ENCODE measurements around the gene SLC29A1. TPM values are rescaled to one million over a fixed set of nuclear protein-coding genes. Genes with fewer than 3 reads are reported as not detected.
A peak's percentile ranks its signal among the peaks of the same experiment; 100 is the strongest.

The SLC29A1 gene
- total and polyA plus RNA-seq, 2 donors (not counting 3 experiments of a cell fraction or from before 2014, with no cell fraction given) = 202 to 539 TPM

DNA sequence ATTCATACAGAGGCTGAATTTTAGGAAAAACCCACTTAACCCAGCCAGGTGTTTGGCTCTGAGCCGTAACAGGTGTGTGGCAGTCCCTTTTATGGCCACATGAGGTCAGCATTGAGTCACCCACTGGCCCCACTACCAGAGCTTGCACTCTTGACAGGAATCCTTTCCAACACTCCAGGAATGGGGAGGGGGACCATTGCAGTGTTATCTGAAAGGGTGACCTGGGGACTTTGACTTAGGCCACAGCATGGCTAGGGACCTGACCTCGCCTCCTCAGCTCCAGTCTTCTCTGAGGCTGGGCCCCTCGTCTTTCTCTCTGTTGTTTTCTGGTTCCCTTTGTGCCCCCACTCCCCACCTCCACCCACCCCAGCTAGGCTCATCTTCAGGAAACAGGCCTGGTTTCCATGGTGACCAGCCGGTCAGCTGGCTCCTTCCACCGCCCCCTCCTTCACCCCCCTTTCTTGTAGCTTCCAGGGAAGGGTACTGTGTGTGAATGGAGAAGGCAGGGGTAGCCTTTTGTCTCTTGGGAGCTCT is 44.8 kb downstream of the SLC29A1 start:
- ChIA-PET CTCF (interaction anchor here (0.7 to 6.2 kb wide), 29 partner anchors 8 to 201 kb away, joined by 3 to 154 read pairs (median 5); partner anchors contain the start of genes AARS2, CDC5L, SLC35B2 and SPATS1), POLR2A (interaction anchor here (0.6 kb wide), 1 partner anchor 21 kb away, joined by 3 read pairs; no protein-coding TSS in a partner anchor)
- no peaks in the 10 kb centered on the region for H3K36me3 ChIP-seq (ENCODE audit: control insufficient read depth in 2 of 2, extremely low read depth in 1 of 2, insufficient read depth in 2 of 2, low read length in 2 of 2)
- no peaks in the 10 kb centered on the region for H3K9me1 ChIP-seq (replicated peaks; ENCODE audit: control insufficient read depth, extremely low read depth, insufficient read depth, low read length)
- no peak overlapping the region for H3K9ac ChIP-seq (replicated peaks; ENCODE audit: extremely low read depth, insufficient read depth, low read length)
- no TSS peak for BruUV-seq (replicated peaks)
- dilution Hi-C loops (cut with MboI; ENCODE audit: extremely low pct_ligation_motif_present, low sequenced_read_pairs) (no loop called here), intact Hi-C loops (cut with micrococcal nuclease) (loop anchor here (1.0 kb wide), 4 partner anchors 36 to 188 kb away; partner anchors contain the start of gene CDC5L)
- H3K4me1 ChIP-seq (ENCODE audit: control insufficient read depth, extremely low read depth, insufficient read depth, low read length) = peaks cover 25% of the 10 kb centered on the region
- DNase-seq (ENCODE audit: low read depth, low spot score) = peak; percentile 69
- H3K27me3 ChIP-seq (ENCODE audit: control insufficient read depth in 2 of 2, insufficient read depth in 2 of 2, low read length in 2 of 2) = peaks cover 26 to 39% of the 10 kb centered on the region in 2 experiments
- peaks cover 12% of the 10 kb centered on the region for H3K79me2 ChIP-seq (ENCODE audit: control insufficient read depth, insufficient read depth, low read length)
- no peak overlapping the region for H2AFZ ChIP-seq (ENCODE audit: low read depth, low read length)
- no peak overlapping the region for H3K27ac ChIP-seq (ENCODE audit: insufficient read depth, low read depth, low read length)
- no peaks in the 10 kb centered on the region for H3K9me3 ChIP-seq (replicated peaks; ENCODE audit: control insufficient read depth, insufficient read depth, low read length)
- no peak overlapping the region for H3K4me3 ChIP-seq (replicated peaks in 1 of 3; ENCODE audit: insufficient read depth in 1 of 3, low read depth in 1 of 3, low read length in 3 of 3)
- H3K4me2 ChIP-seq (ENCODE audit: insufficient read depth, low read length) = no peak overlapping the region
- FAIRE-seq = peak; percentile 93
- TF ChIP-seq CTCF (IDR thresholded peaks at IDR 0.05; ENCODE audit: extremely low read depth in 1 of 2, insufficient read depth in 1 of 2, low read depth in 1 of 2, low read length in 2 of 2) = peak; percentile 93 to 96
- TF ChIP-seq FOS (IDR thresholded peaks at IDR 0.05; ENCODE audit: borderline replicate concordance, insufficient read depth, low read length) = no peak
- H4K20me1 ChIP-seq (replicated peaks; ENCODE audit: control insufficient read depth, extremely low read depth, insufficient read depth, low read length) = no peaks in the 10 kb centered on the region

DNA sequence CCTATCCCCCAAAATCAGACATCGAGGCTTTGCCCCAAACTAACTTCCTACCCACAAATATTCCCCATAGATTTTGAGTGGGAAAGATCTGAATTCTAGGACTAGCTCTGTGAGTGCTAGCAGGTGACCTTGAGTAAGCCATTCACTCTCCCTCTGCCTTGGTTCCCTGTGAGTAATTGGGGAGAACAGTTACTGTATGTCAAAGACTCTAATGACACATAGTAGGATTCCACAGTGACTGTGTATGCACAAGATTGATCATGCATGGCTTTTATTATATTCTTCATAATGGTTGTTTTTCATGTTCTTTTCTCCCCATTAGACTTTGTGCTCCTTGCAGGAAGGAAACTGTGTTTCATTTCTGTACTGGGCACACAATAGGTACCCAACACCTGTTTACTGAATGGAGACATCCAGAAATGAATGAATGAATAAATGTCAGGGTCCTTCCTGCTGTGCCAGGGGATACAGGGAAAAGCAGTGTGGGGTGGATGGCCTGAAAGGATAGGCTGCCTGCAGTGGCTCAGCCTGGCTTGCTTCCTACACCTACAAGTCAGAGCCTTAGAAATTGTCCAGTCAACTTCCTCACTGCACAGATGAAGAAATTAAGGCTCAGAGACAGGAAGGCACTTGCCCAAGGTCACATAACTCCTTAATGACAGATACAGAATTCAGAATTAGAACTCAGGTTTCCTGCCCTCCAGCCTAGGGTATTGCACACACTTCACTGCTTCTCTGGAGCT is 46.0 kb downstream of the SLC29A1 start:
- Histone ChIP-seq H3K9ac (replicated peaks; ENCODE audit: extremely low read depth, insufficient read depth, low read length) (no peak overlapping the region), H3K9me1 (replicated peaks; ENCODE audit: control insufficient read depth, extremely low read depth, insufficient read depth, low read length) (no peaks in the 10 kb centered on the region), H2AFZ (ENCODE audit: low read depth, low read length) (no peak overlapping the region), H3K9me3 (replicated peaks; ENCODE audit: control insufficient read depth, insufficient read depth, low read length) (no peaks in the 10 kb centered on the region), H3K4me1 (ENCODE audit: control insufficient read depth, extremely low read depth, insufficient read depth, low read length) (peaks cover 13% of the 10 kb centered on the region), H3K79me2 (ENCODE audit: control insufficient read depth, insufficient read depth, low read length) (peaks cover under 1% of the 10 kb centered on the region), H3K27ac (ENCODE audit: insufficient read depth, low read depth, low read length) (no peak overlapping the region), H3K36me3 (ENCODE audit: control insufficient read depth in 2 of 2, extremely low read depth in 1 of 2, insufficient read depth in 2 of 2, low read length in 2 of 2) (no peaks in the 10 kb centered on the region), H3K27me3 (ENCODE audit: control insufficient read depth in 2 of 2, insufficient read depth in 2 of 2, low read length in 2 of 2) (peaks cover 27 to 40% of the 10 kb centered on the region in 2 experiments), H3K4me3 (replicated peaks in 1 of 3; ENCODE audit: insufficient read depth in 1 of 3, low read depth in 1 of 3, low read length in 3 of 3) (no peak overlapping the region), H4K20me1 (replicated peaks; ENCODE audit: control insufficient read depth, extremely low read depth, insufficient read depth, low read length) (no peaks in the 10 kb centered on the region), H3K4me2 (ENCODE audit: insufficient read depth, low read length) (no peak overlapping the region)
- POLR2A ChIA-PET = no interaction called here
- DNase-seq (ENCODE audit: low read depth, low spot score) (no peak), FAIRE-seq (peak; percentile 83)
- dilution Hi-C loops (cut with MboI; ENCODE audit: extremely low pct_ligation_motif_present, low sequenced_read_pairs) (no loop called here), intact Hi-C loops (cut with micrococcal nuclease) (no loop called here)
- CTCF ChIA-PET = interaction anchor here (0.6 to 6.2 kb wide), 6 partner anchors 9 to 187 kb away, joined by 3 to 154 read pairs (median 18); partner anchors contain the start of gene AARS2
- no peak for TF ChIP-seq MYC (IDR thresholded peaks at IDR 0.05; ENCODE audit: low read depth, low read length)
- no peak for TF ChIP-seq POLR2AphosphoS5 (IDR thresholded peaks at IDR 0.05; ENCODE audit: insufficient read depth, low read depth, low read length)
- no peak for TF ChIP-seq CTCF (IDR thresholded peaks at IDR 0.05; ENCODE audit: extremely low read depth in 1 of 2, insufficient read depth in 1 of 2, low read depth in 1 of 2, low read length in 2 of 2)
- no peak for TF ChIP-seq JUN (IDR thresholded peaks at IDR 0.05; ENCODE audit: borderline replicate concordance, insufficient read depth, insufficient read length, low read depth)
- no peak for TF ChIP-seq POLR2A (IDR thresholded peaks at IDR 0.05; ENCODE audit: low read depth, low read length)
- TF ChIP-seq FOS (IDR thresholded peaks at IDR 0.05; ENCODE audit: borderline replicate concordance, insufficient read depth, low read length) = no peak
- no peak for TF ChIP-seq EZH2 (IDR thresholded peaks at IDR 0.05; ENCODE audit: borderline replicate concordance, low read depth, low read length, severe bottlenecking)
- TF ChIP-seq MAX (IDR thresholded peaks at IDR 0.05; ENCODE audit: insufficient read depth, insufficient read length) = no peak
- no peak for TF ChIP-seq GATA2 (IDR thresholded peaks at IDR 0.05; ENCODE audit: insufficient read depth, insufficient read length, low read depth, low read length)
- no TSS peak for BruUV-seq (replicated peaks)
